Epithelial cell of esophagus (primary cell): Measurements from ENCODE around the gene PAXIP1.
"Not testable (repeated sequence)": the region's sequence is repeated elsewhere in the genome, so short reads cannot be mapped to it uniquely, and the experiment has no call there.

Experiments
- DNase-seq: peaks from one replicate; pipeline ENCODE4 v3.0.0; 2010; ENCODE audit warnings: low read depth
- H3K4me3 ChIP-seq: 2 replicates; pipeline ENCODE4 v1.5.1; 2011; ENCODE audit warnings: mild to moderate bottlenecking, low read length, control low read depth
- CTCF ChIP-seq: IDR thresholded peaks from 2 replicates; pipeline ENCODE4 v1.5.1; 2011; ENCODE audit warnings: low read depth, mild to moderate bottlenecking, low read length, control low read depth, inconsistent platforms; ENCODE audit not compliant: insufficient read depth; ENCODE audit errors: missing control alignments

The PAXIP1 gene

GRCh38 chr7:154929006-154929726, 73.8 kb downstream of the PAXIP1 start:
- peak overlapping the region; percentile 60 for H3K4me3 ChIP-seq
- TF ChIP-seq CTCF, result no peak
- peak; percentile 14 for DNase-seq

DNA sequence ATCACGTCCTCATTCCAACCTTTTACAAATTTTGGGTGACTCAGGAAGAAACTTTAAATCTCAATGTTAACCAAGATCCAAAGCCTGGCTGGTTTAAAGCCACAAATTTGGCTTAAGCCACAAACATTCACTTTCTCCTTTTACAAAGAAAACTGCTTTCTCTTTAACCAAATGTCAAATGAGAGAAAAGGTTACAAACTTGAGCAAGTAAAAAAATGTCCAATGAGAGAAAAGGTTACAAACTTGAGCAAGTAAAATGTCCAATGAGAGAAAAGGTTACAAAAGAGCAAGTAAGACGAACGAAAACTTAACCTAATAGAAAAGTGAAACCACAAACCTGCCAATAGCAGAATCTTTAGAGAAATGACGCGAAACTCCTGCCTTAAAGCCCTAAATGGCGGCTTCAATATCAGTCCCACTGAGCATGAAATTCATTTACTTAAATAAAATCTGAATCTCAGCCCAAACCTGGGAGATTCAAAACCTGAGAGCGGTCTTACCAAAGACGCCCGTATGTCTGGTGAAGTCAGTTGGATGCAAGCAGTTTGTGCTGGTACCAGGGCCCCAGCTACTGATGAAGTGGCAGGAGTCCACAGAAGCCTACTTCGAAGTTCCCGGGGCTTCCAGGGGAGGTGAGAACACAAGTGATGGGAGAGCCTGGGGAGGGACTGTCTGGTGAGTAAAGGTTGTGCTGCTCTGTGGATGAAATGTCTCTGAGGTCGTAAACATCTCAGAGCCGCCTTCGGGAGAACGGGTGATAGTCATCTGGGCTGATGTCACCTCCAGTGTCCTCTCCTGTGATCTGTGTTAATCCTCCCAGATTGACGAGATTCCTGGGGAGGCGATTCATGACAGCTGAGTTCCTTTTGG, 74.6 kb downstream of the PAXIP1 start:
- H3K4me3 ChIP-seq, result peak overlapping the region; percentile 60
- TF ChIP-seq CTCF, result no peak
- DNase-seq, result peak; percentile 88

GRCh38 chr7:154927624-154928125, 75.2 kb downstream of the PAXIP1 start:
- H3K4me3 ChIP-seq, result peak overlapping the region; percentile 60
- DNase-seq, result peak; percentile 94
- peak; percentile 66 for TF ChIP-seq CTCF

- not testable (repeated sequence) for DNase-seq, H3K4me3 ChIP-seq
These were observed 80.5 kb downstream of the PAXIP1 start for GRCh38 chr7:154922472-154922871.

DNA sequence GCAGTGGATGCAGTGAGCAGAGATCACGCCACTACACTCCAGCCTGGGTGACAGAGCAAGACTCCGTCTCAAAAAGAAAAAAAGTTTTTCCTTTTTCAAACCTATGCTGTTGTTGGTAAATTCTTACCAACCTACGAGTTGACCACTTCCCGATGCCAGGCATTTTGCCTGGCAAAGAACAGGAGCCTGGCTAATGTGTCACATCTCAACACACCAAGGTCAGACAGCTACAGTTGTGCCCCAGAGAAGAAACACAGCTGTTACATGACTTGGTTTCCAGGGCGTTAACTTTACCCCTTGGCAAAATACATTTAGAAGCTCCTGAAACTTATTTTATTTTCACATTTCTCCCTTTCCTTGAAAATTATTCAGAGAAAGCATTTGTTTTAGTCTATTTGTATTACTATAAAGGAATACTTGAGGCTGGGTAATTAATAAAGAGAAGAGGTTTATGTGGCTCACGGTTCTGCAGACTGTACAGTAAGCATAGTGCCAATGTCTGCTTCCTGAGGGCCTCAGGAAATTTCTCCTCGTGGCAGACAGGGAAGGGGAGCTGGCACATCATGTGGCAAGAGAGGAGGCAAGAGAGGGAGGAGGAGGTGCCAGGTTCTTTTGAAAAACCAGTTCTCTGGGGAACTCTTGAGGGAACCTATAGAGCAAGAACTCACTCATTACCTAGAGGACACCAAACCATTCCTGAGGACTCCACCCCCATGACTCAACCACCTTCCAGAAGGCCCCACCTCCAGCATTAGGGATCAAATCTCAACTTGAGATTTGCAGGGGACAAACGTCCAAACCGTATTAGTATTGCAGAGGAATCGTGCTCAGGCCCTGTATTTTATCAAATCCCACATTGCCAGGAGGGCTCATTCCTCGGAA, 83.3 kb downstream of the PAXIP1 start:
- no peak overlapping the region for H3K4me3 ChIP-seq
- DNase-seq, result peak; percentile 77
- no peak for TF ChIP-seq CTCF

- DNase-seq, result peak; percentile 42
- TF ChIP-seq CTCF, result no peak
- H3K4me3 ChIP-seq, result no peak overlapping the region
These were observed 84.2 kb downstream of the PAXIP1 start for GRCh38 chr7:154918741-154919140.
